ENCODE measurements around the gene MLN.

GRCh38 chr6:33802186-33802958 is 1.4 kb downstream of the MLN start:
- no peak for TF ChIP-seq CTCF (conservative IDR thresholded peaks at IDR 0.05)
- no peak for TF ChIP-seq ZFX (IDR thresholded peaks at IDR 0.05)
